CD4-positive, alpha-beta memory T cell (primary cell): ENCODE data around the gene ERBB4. TPM values are rescaled to one million over a fixed set of nuclear protein-coding genes. Genes with fewer than 3 reads are reported as not detected.

ENCODE experiments used
- CTCF ChIA-PET: fragments of 350-600 bp; sonication (Branson Sonifier 250); formaldehyde crosslinking; loops from one replicate; lab custom pipeline; 2021; ENCODE audit warnings: inconsistent platforms; ENCODE audit not compliant: partially characterized antibody; lab: Charles Lee
- POLR2A ChIA-PET: fragments of 350-600 bp; sonication (Branson Sonifier 250); formaldehyde crosslinking; loops from one replicate; lab custom pipeline; 2021; ENCODE audit not compliant: partially characterized antibody; lab: Charles Lee
- DNase-seq, 5 donors: peaks; one replicate each; pipeline versions ENCODE4 v3.0.0 to v3.0.0-alpha.2; 2020 to 2022; ENCODE audit warnings: mixed read lengths in 1 of 5
- H3K27ac ChIP-seq: one replicate; pipeline ENCODE4 v1.7.0; 2013; ENCODE audit warnings: low read depth, low read length
- H3K27me3 ChIP-seq: 2 replicates; pipeline ENCODE4 v1.7.0; 2013; ENCODE audit warnings: mild to moderate bottlenecking, low read length, moderate library complexity; ENCODE audit not compliant: insufficient read depth
- H3K36me3 ChIP-seq: 2 replicates; pipeline ENCODE4 v1.7.0; 2013; ENCODE audit warnings: mild to moderate bottlenecking, low read length, moderate library complexity; ENCODE audit not compliant: insufficient read depth
- H3K4me1 ChIP-seq: 2 replicates; pipeline ENCODE4 v1.7.0; 2013; ENCODE audit warnings: mild to moderate bottlenecking, low read length, moderate library complexity; ENCODE audit not compliant: insufficient read depth
- H3K4me3 ChIP-seq, 2 donors: one replicate each; pipeline ENCODE4 v1.7.0; 2013; ENCODE audit warnings: low read length in 2 of 2, mild to moderate bottlenecking in 1 of 2
- H3K9me3 ChIP-seq, 2 donors: one replicate each; pipeline ENCODE4 v1.7.0; 2013; ENCODE audit warnings: low read length in 2 of 2, control low read depth in 1 of 2; ENCODE audit not compliant: control insufficient read depth in 1 of 2
- H3K27ac Mint-ChIP-seq, 7 donors: one replicate each; pipeline ENCODE4 v1.8.0; 2020 to 2021; ENCODE audit warnings: mixed read lengths in 7 of 7, mild to moderate bottlenecking in 6 of 7, inconsistent platforms in 3 of 7, moderate library complexity in 3 of 7
- H3K27me3 Mint-ChIP-seq, 2 donors: one replicate each; pipeline ENCODE4 v1.8.0; 2020 to 2021; ENCODE audit warnings: mixed read lengths in 2 of 2
- H3K36me3 Mint-ChIP-seq, 2 donors: one replicate each; pipeline ENCODE4 v1.8.0; 2020 to 2021; ENCODE audit warnings: mixed read lengths in 2 of 2, inconsistent platforms in 1 of 2, mild to moderate bottlenecking in 1 of 2
- H3K4me1 Mint-ChIP-seq, 4 donors: one replicate each; pipeline ENCODE4 v1.8.0; 2020 to 2021; ENCODE audit warnings: mixed read lengths in 4 of 4, mild to moderate bottlenecking in 1 of 4
- H3K4me3 Mint-ChIP-seq, 8 donors: one replicate each; pipeline ENCODE4 v1.8.0; 2020 to 2021; ENCODE audit warnings: mixed read lengths in 8 of 8, mild to moderate bottlenecking in 7 of 8, moderate library complexity in 6 of 8, inconsistent platforms in 3 of 8
- H3K9me3 Mint-ChIP-seq, 8 donors: one replicate each; pipeline ENCODE4 v1.8.0; 2020 to 2021; ENCODE audit warnings: mixed read lengths in 8 of 8, mild to moderate bottlenecking in 5 of 8, inconsistent platforms in 3 of 8, moderate library complexity in 1 of 8
- intact Hi-C: fragments of 100-400 bp; cut with micrococcal nuclease; formaldehyde crosslinking; loops from one replicate; pipeline ENCODE4 v1.15.1; 2023
- polyA plus RNA-seq, 2 donors: library from polyadenylated mRNA; unstranded; fragments of 300-500 nt; fragmentation: Illumina TruSeq; gene quantifications; one replicate each; pipeline ENCODE4 v1.2.3, GENCODE V29; 2021
- total RNA-seq, 2 experiments: library from RNA; stranded (reverse); gene quantifications; one replicate each; pipeline ENCODE4 v1.2.3, GENCODE V29; 2021

Gene ERBB4
- total and polyA plus RNA-seq, 4 experiments from 2014 or later = not detected

GRCh38 chr2:212223696-212224095 is 314.9 kb downstream of the ERBB4 start:
- intact Hi-C loops = no loop called here

GRCh38 chr2:212213191-212213590 is 325.4 kb downstream of the ERBB4 start:
- H3K36me3 Mint-ChIP-seq = no peaks in the 10 kb centered on the region
- Histone ChIP-seq H3K36me3 (no peaks in the 10 kb centered on the region), H3K27ac (no peak overlapping the region), H3K4me1 (no peaks in the 10 kb centered on the region), H3K9me3 (no peaks in the 10 kb centered on the region), H3K27me3 (no peaks in the 10 kb centered on the region), H3K4me3 (no peak overlapping the region)
- DNase-seq = no peak
- H3K4me1 Mint-ChIP-seq = no peaks in the 10 kb centered on the region
- CTCF ChIA-PET = no interaction called here
- no peak overlapping the region for H3K27ac Mint-ChIP-seq
- H3K9me3 Mint-ChIP-seq = peaks cover 0 to 2% (median 0%) of the 10 kb centered on the region in 8 donors
- no peaks in the 10 kb centered on the region for H3K27me3 Mint-ChIP-seq
- H3K4me3 Mint-ChIP-seq = no peak overlapping the region
- intact Hi-C loops = no loop called here
- POLR2A ChIA-PET = no interaction called here

More at GRCh38 chr2:212223696-212224095, 314.9 kb downstream of the ERBB4 start:
- ChIA-PET CTCF (no interaction called here), POLR2A (no interaction called here)
- Histone ChIP-seq H3K36me3 (no peaks in the 10 kb centered on the region), H3K27ac (no peak overlapping the region), H3K27me3 (no peaks in the 10 kb centered on the region), H3K9me3 (no peaks in the 10 kb centered on the region), H3K4me1 (no peaks in the 10 kb centered on the region), H3K4me3 (no peak overlapping the region)
- no peaks in the 10 kb centered on the region for H3K36me3 Mint-ChIP-seq
- no peak for DNase-seq
- no peak overlapping the region for H3K27ac Mint-ChIP-seq
- peaks cover 0 to 4% (median 0%) of the 10 kb centered on the region in 8 donors for H3K9me3 Mint-ChIP-seq
- no peak overlapping the region for H3K4me3 Mint-ChIP-seq
- no peaks in the 10 kb centered on the region for H3K4me1 Mint-ChIP-seq
- no peaks in the 10 kb centered on the region for H3K27me3 Mint-ChIP-seq

GRCh38 chr2:212208467-212208866 is 330.1 kb downstream of the ERBB4 start:
- intact Hi-C loops = no loop called here
- Mint-ChIP-seq H3K27ac (no peak overlapping the region), H3K4me3 (no peak overlapping the region), H3K27me3 (no peaks in the 10 kb centered on the region), H3K4me1 (no peaks in the 10 kb centered on the region), H3K9me3 (peaks cover 0 to 5% (median 0%) of the 10 kb centered on the region in 8 donors), H3K36me3 (no peaks in the 10 kb centered on the region)
- no peaks in the 10 kb centered on the region for H3K36me3 ChIP-seq
- H3K9me3 ChIP-seq = no peaks in the 10 kb centered on the region
- POLR2A ChIA-PET = no interaction called here
- no peaks in the 10 kb centered on the region for H3K4me1 ChIP-seq
- H3K4me3 ChIP-seq = no peak overlapping the region
- H3K27ac ChIP-seq = no peak overlapping the region
- DNase-seq = no peak
- H3K27me3 ChIP-seq = no peaks in the 10 kb centered on the region
- CTCF ChIA-PET = no interaction called here

DNA sequence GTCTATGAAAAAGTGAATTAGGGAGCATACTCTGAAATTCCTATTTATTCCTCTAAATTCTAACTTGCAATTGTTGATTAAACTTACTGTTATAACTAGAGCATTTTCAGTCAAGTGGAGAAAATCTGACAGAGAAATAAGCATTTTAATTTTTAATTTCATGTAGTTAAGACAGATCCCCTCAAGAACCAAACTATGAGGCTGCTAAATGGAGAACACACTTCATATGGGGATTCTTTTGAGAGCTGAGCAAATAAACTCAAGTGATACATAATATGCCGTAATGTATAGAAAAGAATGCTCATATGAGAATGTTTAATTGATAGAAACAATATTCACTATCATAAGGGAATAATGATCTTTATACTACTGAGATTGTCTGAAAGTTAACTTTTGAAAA is 340.8 kb downstream of the ERBB4 start:
- H3K4me3 Mint-ChIP-seq = no peak overlapping the region
- Histone ChIP-seq H3K9me3 (no peaks in the 10 kb centered on the region), H3K4me3 (no peak overlapping the region), H3K27me3 (no peaks in the 10 kb centered on the region), H3K27ac (no peak overlapping the region), H3K36me3 (no peaks in the 10 kb centered on the region), H3K4me1 (no peaks in the 10 kb centered on the region)
- ChIA-PET POLR2A (no interaction called here), CTCF (no interaction called here)
- H3K36me3 Mint-ChIP-seq = no peaks in the 10 kb centered on the region
- H3K27me3 Mint-ChIP-seq = no peaks in the 10 kb centered on the region
- intact Hi-C loops = no loop called here
- no peak overlapping the region for H3K27ac Mint-ChIP-seq
- no peaks in the 10 kb centered on the region for H3K4me1 Mint-ChIP-seq
- no peak for DNase-seq
- H3K9me3 Mint-ChIP-seq = peaks cover 0 to 6% (median 0%) of the 10 kb centered on the region in 8 donors

GRCh38 chr2:212195626-212196025 is 343.0 kb downstream of the ERBB4 start:
- no peaks in the 10 kb centered on the region for H3K27me3 Mint-ChIP-seq
- no peaks in the 10 kb centered on the region for H3K36me3 Mint-ChIP-seq
- H3K27ac Mint-ChIP-seq = no peak overlapping the region
- no peaks in the 10 kb centered on the region for H3K36me3 ChIP-seq
- H3K4me3 Mint-ChIP-seq = no peak overlapping the region
- no peak overlapping the region for H3K4me3 ChIP-seq
- H3K9me3 Mint-ChIP-seq = peaks cover 0 to 6% (median 0%) of the 10 kb centered on the region in 8 donors
- no peaks in the 10 kb centered on the region for H3K4me1 Mint-ChIP-seq
- CTCF ChIA-PET = no interaction called here
- no peak for DNase-seq
- H3K27me3 ChIP-seq = no peaks in the 10 kb centered on the region
- intact Hi-C loops = no loop called here
- no peaks in the 10 kb centered on the region for H3K9me3 ChIP-seq
- no peaks in the 10 kb centered on the region for H3K4me1 ChIP-seq
- no peak overlapping the region for H3K27ac ChIP-seq
- POLR2A ChIA-PET = no interaction called here

GRCh38 chr2:212194396-212194795 is 344.2 kb downstream of the ERBB4 start:
- no peak overlapping the region for H3K4me3 Mint-ChIP-seq
- CTCF ChIA-PET = no interaction called here
- intact Hi-C loops = no loop called here

DNA sequence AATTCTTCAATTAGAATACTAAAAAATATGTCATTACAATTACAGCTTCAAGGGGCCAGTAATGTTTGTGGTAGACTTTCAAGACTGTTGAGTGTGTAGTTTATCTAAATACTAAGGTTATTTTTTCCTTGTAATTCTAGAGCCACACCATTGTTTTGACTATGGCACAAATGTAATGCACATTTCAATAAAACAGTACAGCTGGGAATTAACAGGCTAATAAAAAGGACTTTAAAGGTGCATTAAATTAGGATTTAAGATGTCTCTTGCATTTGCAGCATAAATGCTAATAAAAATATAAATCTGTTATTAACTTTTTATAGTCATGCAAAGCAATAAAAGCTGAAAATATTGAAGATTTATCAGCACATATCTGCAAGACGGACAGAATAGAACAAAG is 344.8 kb downstream of the ERBB4 start:
- POLR2A ChIA-PET = no interaction called here
- no peaks in the 10 kb centered on the region for H3K9me3 ChIP-seq
- Mint-ChIP-seq H3K9me3 (peaks cover 0 to 6% (median 0%) of the 10 kb centered on the region in 8 donors), H3K27ac (no peak overlapping the region), H3K36me3 (no peaks in the 10 kb centered on the region), H3K4me1 (no peaks in the 10 kb centered on the region), H3K27me3 (no peaks in the 10 kb centered on the region), H3K4me3 (no peak overlapping the region)
- no peaks in the 10 kb centered on the region for H3K36me3 ChIP-seq
- no peaks in the 10 kb centered on the region for H3K4me1 ChIP-seq
- intact Hi-C loops = no loop called here
- H3K27ac ChIP-seq = no peak overlapping the region
- no peaks in the 10 kb centered on the region for H3K27me3 ChIP-seq
- no peak overlapping the region for H3K4me3 ChIP-seq
- CTCF ChIA-PET = no interaction called here
- DNase-seq = no peak

More at GRCh38 chr2:212194396-212194795, 344.2 kb downstream of the ERBB4 start:
- no peaks in the 10 kb centered on the region for H3K36me3 ChIP-seq
- H3K36me3 Mint-ChIP-seq = no peaks in the 10 kb centered on the region
- H3K27ac Mint-ChIP-seq = no peak overlapping the region
- no peak overlapping the region for H3K27ac ChIP-seq
- DNase-seq = no peak
- H3K9me3 ChIP-seq = no peaks in the 10 kb centered on the region
- H3K4me3 ChIP-seq = no peak overlapping the region
- no peaks in the 10 kb centered on the region for H3K27me3 ChIP-seq
- peaks cover 0 to 6% (median 0%) of the 10 kb centered on the region in 8 donors for H3K9me3 Mint-ChIP-seq
- no peaks in the 10 kb centered on the region for H3K4me1 Mint-ChIP-seq
- H3K4me1 ChIP-seq = no peaks in the 10 kb centered on the region
- no peaks in the 10 kb centered on the region for H3K27me3 Mint-ChIP-seq
- POLR2A ChIA-PET = no interaction called here

- intact Hi-C loops = no loop called here
These were observed 345.5 kb downstream of the ERBB4 start for GRCh38 chr2:212193056-212193455.

More at GRCh38 chr2:212193056-212193455, 345.5 kb downstream of the ERBB4 start:
- DNase-seq = no peak
- Mint-ChIP-seq H3K36me3 (no peaks in the 10 kb centered on the region), H3K4me3 (no peak overlapping the region), H3K27ac (no peak overlapping the region), H3K9me3 (peaks cover 0 to 6% (median 0%) of the 10 kb centered on the region in 8 donors), H3K27me3 (no peaks in the 10 kb centered on the region), H3K4me1 (no peaks in the 10 kb centered on the region)
- ChIA-PET CTCF (no interaction called here), POLR2A (no interaction called here)
- H3K36me3 ChIP-seq = no peaks in the 10 kb centered on the region
- no peaks in the 10 kb centered on the region for H3K9me3 ChIP-seq
- no peak overlapping the region for H3K27ac ChIP-seq
- no peak overlapping the region for H3K4me3 ChIP-seq
- H3K27me3 ChIP-seq = no peaks in the 10 kb centered on the region
- no peaks in the 10 kb centered on the region for H3K4me1 ChIP-seq
